Left colon (tissue), 2 donors: Measurements from ENCODE around the gene TSSK3. TPM values are rescaled to one million over a fixed set of nuclear protein-coding genes. Genes with fewer than 3 reads are reported as not detected.

Experiments
- ATAC-seq: fragments of 200-7000 bp; cut with Tn5 transposase; one replicate; pipeline ENCODE4 v1.9.1; 2020; ENCODE audit warnings: mild to moderate bottlenecking, moderate library complexity
- DNase-seq, 2 donors: peaks; one replicate each; pipeline ENCODE4 v3.0.0-alpha.2; 2020
- intact Hi-C, 2 donors: fragments of 100-400 bp; cut with DNase I in 1 of 2; cut with micrococcal nuclease in 1 of 2; formaldehyde crosslinking; loops; one replicate each; pipeline versions ENCODE4 v1.11.2 to v1.14.0; 2022; cut with DNase I, micrococcal nuclease
- long read RNA-seq: library from polyadenylated mRNA; unstranded; transcript quantifications from one replicate; pipeline ENCODE4 v2.0.0, GENCODE V29; 2021
- total RNA-seq, 2 donors: library from RNA; stranded (reverse); fragmentation: NEBNext Ultra II Directional; extraction: Animal tissue kit (Norgen Biotek cat#: 25700); gene quantifications; one replicate each; pipeline ENCODE4 v1.2.1, GENCODE V29; 2021
- donor health status: DM: no; HTN: no; CAD: no.
- donor health status: DM: yes; HTN: yes; CAD: no.

Gene TSSK3, protein sequence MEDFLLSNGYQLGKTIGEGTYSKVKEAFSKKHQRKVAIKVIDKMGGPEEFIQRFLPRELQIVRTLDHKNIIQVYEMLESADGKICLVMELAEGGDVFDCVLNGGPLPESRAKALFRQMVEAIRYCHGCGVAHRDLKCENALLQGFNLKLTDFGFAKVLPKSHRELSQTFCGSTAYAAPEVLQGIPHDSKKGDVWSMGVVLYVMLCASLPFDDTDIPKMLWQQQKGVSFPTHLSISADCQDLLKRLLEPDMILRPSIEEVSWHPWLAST
- total RNA-seq, result 1 to 10 TPM; 1.2 to 1.9 TPM
- long read RNA-seq, result 0 reads

DNA sequence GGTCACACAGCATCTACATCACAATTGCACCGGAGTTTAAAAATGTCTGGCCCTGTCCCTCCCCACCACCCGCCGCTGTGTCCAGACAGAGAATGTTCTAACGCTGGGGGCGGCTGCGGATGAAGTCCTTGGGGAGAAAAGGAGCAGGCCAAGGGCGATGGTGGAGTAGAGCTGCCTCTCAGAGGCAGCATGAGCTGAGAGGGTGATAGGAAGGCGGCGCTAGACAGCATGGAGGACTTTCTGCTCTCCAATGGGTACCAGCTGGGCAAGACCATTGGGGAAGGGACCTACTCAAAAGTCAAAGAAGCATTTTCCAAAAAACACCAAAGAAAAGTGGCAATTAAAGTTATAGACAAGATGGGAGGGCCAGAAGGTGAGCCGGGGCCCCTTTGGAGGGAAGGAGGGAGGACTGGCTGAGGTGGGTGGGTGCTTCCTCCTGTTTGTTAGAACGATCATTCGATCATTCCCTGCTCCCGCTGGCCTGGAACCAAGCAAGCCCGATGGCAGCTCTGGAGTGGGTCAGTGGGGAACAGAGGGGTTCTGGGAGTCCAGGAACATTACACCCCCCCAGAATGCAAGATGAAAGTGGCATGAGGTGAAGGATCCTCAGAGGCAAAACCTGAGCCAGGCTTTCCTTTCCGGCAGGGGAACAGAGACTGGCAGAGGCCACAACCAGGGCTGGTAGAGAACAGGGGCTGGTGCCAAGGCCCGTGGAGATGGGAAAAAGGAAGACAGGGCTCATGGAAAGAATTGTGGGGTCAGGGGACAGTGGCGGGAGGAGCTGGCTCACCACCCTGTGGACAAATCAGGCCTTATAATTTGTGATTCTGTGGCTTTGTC, at the start of gene TSSK3, which contains the start of gene FAM229A:
Gene TSSK3 (plus strand): TSS at position 66 of the 840 bp plus-strand sequence. CDS start 163 bp downstream, at position 229.
Gene FAM229A (minus strand): TSS at position 12 of the 840 bp plus-strand sequence. CDS start 394 bp downstream, outside the sequence.
- intact Hi-C loops, result no loop called here
- ATAC-seq, result no peak
- DNase-seq, result no peak

DNA sequence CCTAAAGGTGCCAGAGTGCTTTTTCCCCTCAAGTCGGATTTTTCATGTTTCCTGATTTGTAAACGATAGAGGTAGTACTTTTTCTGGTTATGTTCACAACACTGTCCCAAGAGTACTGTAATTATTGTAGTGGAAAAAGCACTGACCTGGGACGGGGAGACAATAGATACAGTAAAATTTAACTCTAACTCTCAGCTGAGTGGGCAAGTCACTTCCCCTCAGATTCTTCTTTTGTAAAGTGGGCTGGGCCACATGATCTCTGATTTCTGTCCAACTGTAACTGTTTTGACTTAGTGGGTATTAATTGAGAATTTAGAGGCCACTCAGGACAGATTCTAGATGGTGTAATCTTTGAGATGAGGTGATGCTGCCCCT, 45.4 kb upstream of the TSSK3 start:
- ATAC-seq (no peak), DNase-seq (no peak)
- intact Hi-C loops, result no loop called here

DNA sequence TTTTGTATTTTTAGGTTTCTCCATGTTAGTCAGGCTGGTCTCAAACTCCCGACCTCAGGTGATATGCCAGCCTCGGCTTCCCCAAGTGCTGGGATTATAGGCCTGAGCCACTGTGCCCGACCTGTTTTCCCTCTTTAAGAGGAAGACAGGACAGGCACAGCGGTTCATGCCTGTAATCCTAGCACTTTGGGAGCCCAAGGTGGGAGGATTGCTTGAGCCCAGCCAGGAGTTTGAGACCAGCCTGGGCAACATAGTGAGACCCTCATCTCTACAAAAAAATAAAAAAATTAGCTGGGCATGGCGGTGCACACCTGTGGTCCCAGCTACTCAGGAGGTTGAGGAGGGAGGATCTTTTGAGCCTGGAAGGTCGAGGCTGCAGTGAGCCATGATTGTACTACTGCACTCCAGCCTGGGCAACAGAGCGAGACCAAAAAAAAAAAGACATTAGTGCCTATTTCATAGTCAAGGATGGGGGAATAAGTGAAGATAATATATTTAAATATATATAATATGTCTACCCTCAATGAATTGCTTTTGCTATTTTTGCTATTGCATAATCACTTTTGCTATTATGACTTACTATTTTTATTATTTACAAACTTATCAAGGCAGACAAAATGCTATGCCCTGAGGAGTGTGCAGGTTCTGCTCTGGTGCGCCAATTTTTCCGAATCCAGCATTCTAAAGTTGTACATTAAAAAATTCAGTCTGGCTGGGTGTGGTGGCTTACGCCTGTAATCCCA, 44.0 kb upstream of the TSSK3 start:
- DNase-seq (no peak), ATAC-seq (no peak)
- intact Hi-C loops, result no loop called here

DNA sequence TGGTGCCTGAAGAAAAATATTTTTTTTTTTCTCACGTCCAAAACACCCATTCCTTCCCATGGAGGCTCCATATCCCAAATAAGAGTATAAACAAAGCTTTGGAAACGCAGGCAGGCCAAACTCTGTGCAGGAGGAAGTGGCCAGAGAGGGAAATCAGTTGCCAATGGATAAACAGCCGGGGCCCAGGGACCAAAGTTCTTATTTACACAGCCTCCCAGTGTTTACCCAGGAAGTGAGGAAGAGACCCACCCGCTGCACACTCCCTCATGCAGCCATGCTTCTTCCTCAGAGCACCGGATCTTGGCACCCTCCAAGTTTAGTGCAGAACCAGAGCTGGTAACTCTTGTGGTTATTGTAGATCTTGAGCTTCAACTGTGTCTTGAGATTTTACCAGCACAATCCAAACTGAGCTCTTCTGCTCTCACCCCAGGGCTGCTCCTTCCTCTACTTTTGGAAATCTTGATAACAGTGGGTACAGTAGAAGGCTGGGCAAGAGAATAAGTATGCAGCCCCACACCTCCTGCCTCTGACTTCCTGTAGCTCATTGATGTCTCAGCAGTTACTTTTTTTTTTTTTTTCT, 40.5 kb upstream of the TSSK3 start:
- ATAC-seq, result peak; percentile 92
- peak; percentile 80 to 91 for DNase-seq
- intact Hi-C loops, result no loop called here

DNA sequence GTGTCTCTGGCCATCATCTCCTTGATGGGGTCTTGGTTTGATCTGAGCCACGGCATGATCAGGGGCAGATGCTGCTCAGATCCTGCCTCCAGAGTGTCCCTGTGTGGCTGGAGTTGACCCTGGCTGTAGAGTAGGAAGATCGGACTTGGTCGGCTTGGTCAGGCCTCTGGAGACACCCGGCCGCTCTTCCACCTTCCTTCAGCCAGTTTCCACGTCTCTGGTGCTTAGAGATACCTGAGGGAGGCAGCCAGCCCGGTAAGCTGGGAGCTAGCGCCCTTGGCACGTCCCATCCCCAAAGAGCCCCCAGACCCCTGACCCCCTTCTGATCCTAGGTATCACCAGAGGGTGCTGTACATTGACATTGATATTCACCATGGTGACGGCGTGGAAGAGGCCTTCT, 35.1 kb upstream of the TSSK3 start:
- ATAC-seq (no peak), DNase-seq (no peak)
- intact Hi-C loops, result no loop called here

DNA sequence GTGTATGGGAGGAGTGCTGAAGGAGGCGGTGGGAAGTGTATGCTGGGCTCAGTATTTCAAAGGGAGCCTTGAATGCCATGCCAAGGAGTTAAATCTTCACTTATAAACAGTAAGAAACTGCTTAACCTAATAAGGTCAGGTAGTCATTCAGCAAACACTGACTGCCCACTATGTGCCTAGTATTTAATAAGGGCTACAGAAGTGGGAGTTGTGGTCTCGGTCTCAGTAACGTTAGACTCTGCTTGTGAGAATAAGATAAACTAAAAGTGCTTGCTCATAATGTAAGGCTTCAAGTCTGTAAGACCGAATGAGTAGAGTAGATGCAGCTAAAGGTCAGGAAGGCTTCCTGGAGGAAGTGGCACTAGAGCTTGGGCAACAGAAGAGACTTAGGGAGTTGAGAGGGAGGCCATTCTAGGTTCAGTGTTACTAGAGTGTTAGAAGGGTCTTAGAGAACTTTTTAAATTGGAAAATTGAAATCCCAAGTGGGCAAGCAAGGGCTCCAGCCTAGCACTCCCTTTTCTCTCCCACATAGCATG, 32.3 kb upstream of the TSSK3 start:
- intact Hi-C loops, result no loop called here
- no peak for DNase-seq
- ATAC-seq, result no peak

DNA sequence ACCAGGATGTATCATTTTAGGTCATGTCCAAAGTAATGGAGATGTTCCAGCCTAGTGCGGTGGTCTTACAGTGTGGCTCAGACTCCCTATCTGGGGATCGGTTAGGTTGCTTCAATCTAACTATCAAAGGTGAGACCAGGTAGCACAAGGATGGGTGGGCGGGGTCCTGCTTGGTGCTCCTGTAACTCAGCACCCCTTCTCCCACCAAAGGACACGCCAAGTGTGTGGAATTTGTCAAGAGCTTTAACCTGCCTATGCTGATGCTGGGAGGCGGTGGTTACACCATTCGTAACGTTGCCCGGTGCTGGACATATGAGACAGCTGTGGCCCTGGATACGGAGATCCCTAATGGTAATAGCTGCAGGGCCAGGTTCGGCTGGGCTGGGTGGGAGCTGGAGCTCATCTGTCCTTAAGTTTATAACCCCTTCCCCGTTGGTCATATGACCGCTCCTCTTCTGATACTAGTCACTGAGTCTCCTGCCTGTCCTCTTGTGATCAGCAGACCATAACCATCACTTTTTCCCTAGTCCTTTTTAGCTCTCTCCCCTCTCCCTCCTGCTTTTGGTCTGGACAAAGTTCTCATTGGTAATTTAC, 31.7 kb upstream of the TSSK3 start:
- ATAC-seq, result no peak
- DNase-seq, result no peak
- intact Hi-C loops, result no loop called here

DNA sequence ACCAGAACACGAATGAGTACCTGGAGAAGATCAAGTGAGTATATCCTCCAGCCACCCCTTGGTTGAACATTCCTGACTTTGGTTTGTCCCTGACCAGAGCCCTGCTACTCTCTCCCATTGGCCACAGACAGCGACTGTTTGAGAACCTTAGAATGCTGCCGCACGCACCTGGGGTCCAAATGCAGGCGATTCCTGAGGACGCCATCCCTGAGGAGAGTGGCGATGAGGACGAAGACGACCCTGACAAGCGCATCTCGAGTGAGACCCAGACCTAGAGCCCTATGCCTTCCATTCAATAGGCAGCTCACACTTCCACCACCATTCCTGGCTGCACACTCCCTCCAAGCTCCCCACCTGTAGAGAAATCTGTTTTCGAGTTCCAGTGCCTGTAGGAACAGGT, 30.8 kb upstream of the TSSK3 start:
- intact Hi-C loops, result no loop called here
- DNase-seq (no peak), ATAC-seq (no peak)

DNA sequence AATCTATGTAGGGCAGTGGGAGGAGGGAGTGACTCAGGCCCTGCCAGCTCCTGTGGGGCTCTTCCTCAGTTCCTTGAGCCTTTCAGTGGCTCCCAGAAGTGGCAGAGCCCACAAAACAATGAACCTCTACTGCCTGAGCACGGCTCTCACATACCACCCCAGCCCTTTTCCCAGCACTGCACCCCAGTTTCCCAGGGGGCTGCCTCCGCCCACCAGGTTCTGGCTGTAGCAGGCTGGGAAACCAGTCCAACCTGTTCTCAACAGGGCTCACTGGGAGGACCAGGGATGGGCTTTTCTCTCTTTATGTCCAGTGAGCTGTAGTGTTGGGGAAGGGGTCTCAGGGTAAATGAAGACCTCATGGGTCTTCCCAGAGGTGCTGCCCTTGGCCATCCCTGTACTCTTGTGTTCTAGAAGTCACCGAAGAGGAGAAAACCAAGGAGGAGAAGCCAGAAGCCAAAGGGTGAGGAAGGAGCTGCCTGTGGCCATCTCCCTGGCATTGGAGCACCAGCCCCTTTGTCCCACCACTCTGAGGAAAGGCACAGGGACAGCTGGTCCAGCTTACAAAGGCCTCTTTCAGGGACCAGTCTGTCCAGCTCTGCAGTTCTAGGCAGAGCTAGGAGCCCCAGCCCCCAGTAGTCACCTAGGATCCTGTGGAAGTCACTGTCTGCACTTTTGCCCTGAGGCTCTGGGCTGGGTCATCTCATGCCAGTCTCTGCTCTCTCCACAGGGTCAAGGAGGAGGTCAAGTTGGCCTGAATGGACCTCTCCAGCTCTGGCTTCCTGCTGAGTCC, 29.9 kb upstream of the TSSK3 start:
- intact Hi-C loops, result no loop called here
- ATAC-seq, result peak; percentile 7
- peak in 1 of 2 donors; percentile 38 for DNase-seq

DNA sequence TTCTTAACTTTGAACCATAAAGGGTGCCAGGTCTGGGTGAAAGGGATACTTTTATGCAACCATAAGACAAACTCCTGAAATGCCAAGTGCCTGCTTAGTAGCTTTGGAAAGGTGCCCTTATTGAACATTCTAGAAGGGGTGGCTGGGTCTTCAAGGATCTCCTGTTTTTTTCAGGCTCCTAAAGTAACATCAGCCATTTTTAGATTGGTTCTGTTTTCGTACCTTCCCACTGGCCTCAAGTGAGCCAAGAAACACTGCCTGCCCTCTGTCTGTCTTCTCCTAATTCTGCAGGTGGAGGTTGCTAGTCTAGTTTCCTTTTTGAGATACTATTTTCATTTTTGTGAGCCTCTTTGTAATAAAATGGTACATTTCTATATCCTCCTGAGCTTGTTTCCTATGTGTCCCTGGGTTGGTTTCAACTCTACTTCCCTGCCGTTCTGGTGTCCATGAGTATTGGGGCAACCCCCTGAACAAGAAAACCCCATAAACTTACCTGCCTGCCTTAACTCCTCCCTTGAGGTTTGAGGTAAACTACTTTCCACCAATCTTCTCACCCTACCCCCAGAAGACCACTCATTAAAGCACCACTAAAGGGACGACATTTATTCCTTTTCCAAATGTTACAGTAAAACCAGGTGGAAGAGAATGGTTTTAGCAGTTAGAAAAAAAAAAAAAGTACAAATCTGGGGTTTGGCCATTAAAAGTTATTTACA, 28.9 kb upstream of the TSSK3 start:
- no peak for DNase-seq
- intact Hi-C loops, result no loop called here
- no peak for ATAC-seq

DNA sequence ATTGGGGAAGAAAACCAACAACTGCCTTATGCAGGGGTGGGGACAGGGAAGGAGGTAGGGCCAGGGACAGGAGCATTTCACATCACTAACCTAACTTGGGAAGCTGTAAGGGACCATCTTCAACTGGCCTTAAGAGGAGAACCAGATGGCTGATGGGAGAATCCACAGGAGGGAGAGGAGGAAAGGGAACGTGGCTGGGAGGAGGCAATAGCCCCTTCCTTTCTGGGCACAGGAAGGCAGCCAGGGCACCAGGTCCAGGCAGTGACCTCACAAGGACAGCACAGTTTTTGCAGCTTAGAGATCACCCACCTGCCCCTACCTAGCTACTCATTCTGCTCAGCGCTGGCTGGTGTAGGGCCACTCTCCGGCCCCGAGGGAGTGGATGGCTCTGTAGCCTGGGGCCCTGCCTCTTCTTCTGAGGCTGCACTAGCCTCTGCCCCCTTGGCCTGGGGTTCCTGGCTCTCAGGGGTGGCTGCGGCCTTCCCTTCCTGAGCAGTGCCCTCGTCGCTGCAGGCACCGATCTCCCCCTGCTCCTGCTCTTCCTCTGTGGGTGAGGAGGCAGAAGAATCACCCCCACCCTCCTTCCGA, 28.0 kb upstream of the TSSK3 start:
- DNase-seq (no peak), ATAC-seq (peak; percentile 12)
- intact Hi-C loops, result no loop called here

DNA sequence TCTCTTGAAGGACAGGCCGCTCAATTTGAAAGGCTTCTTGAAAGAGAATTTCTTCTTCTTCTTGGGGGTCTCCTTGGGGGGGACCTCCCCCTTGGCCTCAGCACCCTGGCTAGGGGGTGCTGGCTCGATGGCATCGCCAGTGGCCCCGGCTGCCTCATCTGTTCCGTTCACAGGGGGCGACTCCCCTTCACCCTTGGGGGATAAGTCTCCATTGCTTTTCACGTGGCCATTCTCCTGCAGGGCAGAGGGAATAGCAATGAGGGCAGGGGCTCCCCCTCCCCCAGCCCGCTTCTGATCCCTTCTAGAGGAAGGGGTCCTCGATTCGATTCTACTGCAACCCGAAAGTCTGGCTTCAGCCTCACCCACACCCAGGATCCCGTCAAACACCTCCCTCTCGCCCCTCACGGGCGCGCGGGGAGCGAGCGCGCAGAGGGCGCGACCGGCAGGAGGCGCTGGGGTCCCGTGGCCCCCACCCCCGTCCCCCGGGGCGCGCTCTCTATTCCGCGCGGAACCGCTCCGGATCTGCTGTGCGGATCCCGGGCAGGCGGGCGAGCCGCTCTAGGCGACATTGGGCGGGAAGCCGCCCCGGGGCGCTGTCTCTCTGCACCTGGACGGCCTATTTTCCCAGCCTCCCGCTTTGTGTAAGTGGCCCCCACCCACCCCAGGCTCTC, 27.3 kb upstream of the TSSK3 start:
- peak; percentile 48 for ATAC-seq

DNA sequence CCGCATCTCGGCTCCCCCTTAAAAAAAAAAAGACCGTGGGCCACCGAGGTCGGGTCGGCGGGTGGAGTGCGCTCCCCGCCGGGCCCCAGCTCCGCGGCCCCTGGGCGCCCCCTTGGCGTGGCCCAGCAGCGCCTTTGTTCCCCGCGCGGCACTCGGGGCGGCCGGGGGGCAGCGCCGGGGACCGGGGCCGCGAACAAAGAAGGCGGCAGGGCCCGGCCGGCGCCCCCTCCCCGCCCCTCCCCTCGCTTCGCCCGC, 26.9 kb upstream of the TSSK3 start:
- ATAC-seq (no peak), DNase-seq (no peak)
- intact Hi-C loops, result no loop called here

More for the DNA sequence above, 27.3 kb upstream of the TSSK3 start:
- intact Hi-C loops, result no loop called here
- DNase-seq, result peak; percentile 44 to 75

DNA sequence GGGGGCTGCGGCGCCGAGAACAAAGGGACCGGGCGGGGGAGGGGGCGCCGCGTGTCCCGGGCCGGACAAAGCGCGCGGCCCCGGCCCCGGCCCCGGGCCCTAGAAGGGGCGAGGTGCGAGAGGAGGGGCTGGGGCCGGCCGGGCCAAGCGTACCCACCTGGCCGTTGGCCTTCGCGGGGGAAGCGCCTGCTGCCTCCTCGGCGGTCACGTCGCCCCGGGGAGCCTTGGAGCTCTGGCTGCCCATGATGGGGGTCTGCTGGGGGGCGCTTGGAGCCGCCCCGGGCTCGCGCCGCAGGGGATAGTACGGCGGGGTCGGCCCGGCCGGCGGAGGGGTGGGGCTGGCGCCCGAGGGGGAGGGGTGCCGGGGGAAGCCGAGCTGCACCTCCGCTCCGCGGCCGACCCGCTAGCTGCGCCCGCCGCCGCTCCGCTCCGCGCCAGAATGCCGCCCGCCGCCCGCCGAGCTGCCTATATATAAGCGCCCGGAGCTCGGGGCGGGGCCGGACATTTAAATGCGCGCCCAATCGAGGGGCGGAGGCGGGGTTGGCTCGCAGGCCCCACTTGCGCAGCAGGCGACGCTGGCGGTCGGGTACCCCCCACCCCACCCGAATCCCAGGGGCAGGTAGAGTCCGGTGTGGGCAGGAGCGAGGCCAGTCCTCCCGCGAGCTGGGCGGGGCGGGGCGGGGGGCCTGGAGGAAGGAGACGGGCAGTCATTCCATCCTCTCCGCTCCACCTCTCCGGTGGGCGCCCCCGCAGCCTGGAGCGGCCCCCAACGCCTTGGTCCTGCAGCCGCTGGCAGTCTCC, 26.3 kb upstream of the TSSK3 start, which contains the start of gene MARCKSL1:
Gene MARCKSL1 (minus strand): TSS at position 444 of the 801 bp plus-strand sequence. CDS start 200 bp downstream, at position 244.
- DNase-seq (peak; percentile 82 to 94), ATAC-seq (peak; percentile 50)
- intact Hi-C loops, result no loop called here

DNA sequence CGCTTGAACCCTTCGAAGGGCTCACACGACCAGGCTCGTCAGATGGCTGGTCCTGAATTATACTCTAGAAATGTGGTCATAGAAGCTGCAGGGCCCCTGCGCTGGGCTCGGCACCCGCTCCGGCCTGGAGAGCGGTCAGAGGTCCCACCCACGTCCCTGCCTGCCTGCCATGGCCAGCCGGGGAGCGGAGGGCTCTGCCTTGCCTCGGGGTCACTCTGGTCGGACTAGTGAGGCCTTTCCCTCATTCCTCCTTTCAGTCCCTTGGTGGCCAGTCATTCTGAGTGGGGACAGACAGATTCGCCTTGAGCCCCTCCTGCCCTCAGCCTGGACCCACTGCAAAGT, 25.8 kb upstream of the TSSK3 start:
- intact Hi-C loops, result no loop called here
- ATAC-seq (no peak), DNase-seq (no peak)
